GM12874 (cell line): Measurements from ENCODE around the gene RAB1A.

Experiments
- TF ChIP-seq, protein P1 (sequence below): IDR thresholded peaks from 2 replicates; pipeline ENCODE4 v1.5.1; 2011; ENCODE audit warnings: low read depth, mild to moderate bottlenecking, control low read depth, low read length, moderate library complexity; ENCODE audit not compliant: insufficient read depth

RAB1A gene

DNA sequence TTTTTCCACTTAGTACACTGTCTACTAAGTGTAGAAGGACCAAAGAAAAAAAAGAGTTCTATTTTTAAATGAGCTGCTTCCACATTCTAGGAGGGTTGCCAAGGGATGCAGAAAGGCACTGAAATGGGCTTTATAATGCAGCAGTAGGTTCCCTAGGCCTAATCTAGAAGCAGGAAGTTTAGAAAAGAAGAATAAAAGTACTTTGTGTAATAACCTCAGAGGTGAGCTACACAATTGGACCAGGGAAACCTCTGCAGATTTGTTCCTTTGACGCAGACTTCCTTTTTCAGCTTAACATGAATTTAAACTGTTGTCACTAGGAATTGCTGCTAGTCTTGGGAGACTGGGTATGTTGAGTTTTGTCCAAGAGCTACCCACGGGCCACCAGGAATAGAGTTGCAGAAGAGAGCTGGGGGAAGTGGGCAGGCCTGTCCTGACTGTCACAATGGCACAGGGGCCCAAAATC lies 34.6 kb upstream of the RAB1A start:
- TF ChIP-seq, protein P1, sequence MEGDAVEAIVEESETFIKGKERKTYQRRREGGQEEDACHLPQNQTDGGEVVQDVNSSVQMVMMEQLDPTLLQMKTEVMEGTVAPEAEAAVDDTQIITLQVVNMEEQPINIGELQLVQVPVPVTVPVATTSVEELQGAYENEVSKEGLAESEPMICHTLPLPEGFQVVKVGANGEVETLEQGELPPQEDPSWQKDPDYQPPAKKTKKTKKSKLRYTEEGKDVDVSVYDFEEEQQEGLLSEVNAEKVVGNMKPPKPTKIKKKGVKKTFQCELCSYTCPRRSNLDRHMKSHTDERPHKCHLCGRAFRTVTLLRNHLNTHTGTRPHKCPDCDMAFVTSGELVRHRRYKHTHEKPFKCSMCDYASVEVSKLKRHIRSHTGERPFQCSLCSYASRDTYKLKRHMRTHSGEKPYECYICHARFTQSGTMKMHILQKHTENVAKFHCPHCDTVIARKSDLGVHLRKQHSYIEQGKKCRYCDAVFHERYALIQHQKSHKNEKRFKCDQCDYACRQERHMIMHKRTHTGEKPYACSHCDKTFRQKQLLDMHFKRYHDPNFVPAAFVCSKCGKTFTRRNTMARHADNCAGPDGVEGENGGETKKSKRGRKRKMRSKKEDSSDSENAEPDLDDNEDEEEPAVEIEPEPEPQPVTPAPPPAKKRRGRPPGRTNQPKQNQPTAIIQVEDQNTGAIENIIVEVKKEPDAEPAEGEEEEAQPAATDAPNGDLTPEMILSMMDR: no peak

- TF ChIP-seq, protein P1: no peak
Observed at GRCh38 chr2:65161551-65162100, 31.7 kb upstream of the RAB1A start.

- TF ChIP-seq, protein P1: no peak
Observed at GRCh38 chr2:65159906-65160305, 30.0 kb upstream of the RAB1A start.

GRCh38 chr2:65159261-65159660 lies 29.4 kb upstream of the RAB1A start:
- TF ChIP-seq, protein P1: no peak

DNA sequence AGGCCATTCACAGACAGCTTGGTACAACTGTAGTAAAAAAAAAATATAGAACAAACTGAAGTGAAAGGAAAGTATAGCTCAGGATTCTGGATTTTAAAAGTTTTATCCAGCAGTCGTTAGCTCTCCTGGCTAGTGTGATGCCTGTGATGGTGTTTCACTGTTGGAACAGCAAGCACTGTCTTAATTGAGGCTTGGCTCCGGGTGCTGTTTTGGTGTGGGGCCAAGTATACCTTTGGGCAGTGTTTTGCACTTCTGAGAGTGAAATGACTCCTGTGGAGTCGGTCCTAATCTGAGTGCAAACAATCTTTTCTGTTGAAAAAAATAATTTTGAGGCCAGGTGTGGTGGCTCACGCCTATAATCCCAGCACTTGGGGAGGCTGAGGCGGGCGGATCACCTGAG lies 28.7 kb upstream of the RAB1A start:
- TF ChIP-seq, protein P1: no peak

DNA sequence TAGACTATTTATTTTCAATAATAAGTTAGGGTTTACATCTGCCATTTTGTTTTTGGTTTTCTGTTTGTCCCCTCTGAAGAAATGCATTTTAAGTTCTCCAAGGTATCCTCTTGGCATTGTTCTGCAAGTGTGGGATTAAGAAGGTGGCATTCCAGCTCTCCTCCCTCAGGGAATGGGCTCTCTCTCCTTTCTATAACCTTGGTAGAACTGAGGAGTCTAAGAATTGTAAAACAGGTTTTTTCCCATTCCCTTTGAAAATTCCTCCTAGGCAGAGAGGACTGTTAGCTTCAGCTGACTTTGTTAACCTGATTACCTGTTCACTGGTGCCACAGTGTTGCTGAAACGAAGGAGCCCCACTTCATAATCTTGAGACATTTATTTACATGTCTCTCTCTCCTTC lies 26.1 kb upstream of the RAB1A start:
- TF ChIP-seq, protein P1: no peak

DNA sequence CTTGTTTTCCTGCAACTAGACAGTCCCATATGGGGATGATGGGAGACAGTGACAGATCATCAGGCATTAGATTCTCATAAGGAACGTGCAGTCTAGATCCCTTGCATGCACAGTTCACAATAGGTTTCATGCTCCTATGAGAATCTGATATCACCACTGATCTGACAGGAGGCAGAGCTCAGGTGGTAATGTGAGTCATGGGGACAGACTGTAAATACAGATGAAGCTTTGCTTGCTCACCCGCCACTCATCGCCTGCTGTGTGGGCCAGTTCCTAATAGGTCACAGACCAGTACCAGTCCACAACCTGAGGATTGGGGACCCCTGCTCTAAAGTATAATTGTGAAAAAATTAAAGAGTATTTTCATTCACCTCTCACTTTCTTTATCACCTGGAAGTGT lies 23.6 kb upstream of the RAB1A start:
- TF ChIP-seq, protein P1: no peak

DNA sequence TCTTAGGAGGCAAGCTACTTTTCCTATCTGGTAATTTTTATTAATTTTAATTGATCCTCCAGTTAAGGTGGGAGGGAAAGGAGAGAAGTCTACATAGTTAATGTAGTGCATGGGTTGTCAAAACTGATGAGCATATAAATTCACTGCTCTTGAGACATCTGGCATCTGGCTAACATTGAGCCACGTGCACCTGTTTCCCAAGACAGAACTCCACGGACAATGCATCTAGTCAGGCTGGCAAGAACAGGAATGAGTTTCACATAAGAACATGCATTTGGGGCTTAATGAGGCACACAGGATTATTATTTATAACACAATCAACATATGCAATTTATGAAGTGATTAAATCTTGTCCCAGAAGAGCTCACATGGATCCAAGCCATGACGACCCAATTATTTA lies 16.2 kb upstream of the RAB1A start:
- TF ChIP-seq, protein P1: no peak
